ENCODE results near the gene CDCA5.

- TF ChIP-seq CTCF (IDR thresholded peaks at IDR 0.05 in 4 of 5, conservative IDR thresholded peaks at IDR 0.05 in 1 of 5) (no peak), POLR2A (IDR thresholded peaks at IDR 0.05) (no peak)
Observed at GRCh38 chr11:65064847-65065240, 19.0 kb downstream of the CDCA5 start.

Data from gastrocnemius medialis (tissue), 4 donors.